Neural cell (in vitro differentiated cells): ENCODE data around the gene ITGA1.

ENCODE experiments used
- CTCF ChIP-seq: fragments of 450-650 bp; IDR thresholded peaks from 2 replicates; pipeline ENCODE4 v1.5.1; 2014; ENCODE audit warnings: antibody characterized with exemption, mild to moderate bottlenecking, moderate library complexity; ENCODE audit not compliant: poor library complexity, severe bottlenecking
- EP300 ChIP-seq: fragments of 450-650 bp; conservative IDR thresholded peaks from 2 replicates; pipeline ENCODE4 v1.6.1; 2014; ENCODE audit warnings: antibody characterized with exemption, mild to moderate bottlenecking, moderate library complexity; ENCODE audit not compliant: poor library complexity, severe bottlenecking
- EZH2 ChIP-seq: fragments of 200-600, 300-800 bp; shearing (Covaris generic), sonication (generic); IDR thresholded peaks from 2 replicates; pipeline ENCODE4 v1.6.1; 2014; ENCODE audit warnings: antibody characterized with exemption, low read length, borderline replicate concordance, mild to moderate bottlenecking; ENCODE audit not compliant: insufficient read depth, poor library complexity, severe bottlenecking
- MXI1 ChIP-seq: fragments of 450-650 bp; conservative IDR thresholded peaks from 2 replicates; pipeline ENCODE4 v1.6.1; 2014; ENCODE audit warnings: antibody characterized with exemption, mild to moderate bottlenecking; ENCODE audit not compliant: poor library complexity, severe bottlenecking
- RAD21 ChIP-seq: fragments of 450-650 bp; conservative IDR thresholded peaks from 2 replicates; pipeline ENCODE4 v1.6.1; 2014; ENCODE audit warnings: antibody characterized with exemption, mild to moderate bottlenecking, moderate library complexity
- REST ChIP-seq: IDR thresholded peaks from 2 replicates; pipeline ENCODE4 v1.6.1; 2012; ENCODE audit warnings: borderline replicate concordance
- SMC3 ChIP-seq: fragments of 450-650 bp; conservative IDR thresholded peaks from 2 replicates; pipeline ENCODE4 v1.6.1; 2014; ENCODE audit warnings: antibody characterized with exemption, mild to moderate bottlenecking, moderate library complexity; ENCODE audit not compliant: poor library complexity
- TAF1 ChIP-seq: IDR thresholded peaks from 2 replicates; pipeline ENCODE4 v1.6.1; 2012; ENCODE audit warnings: low read depth

DNA sequence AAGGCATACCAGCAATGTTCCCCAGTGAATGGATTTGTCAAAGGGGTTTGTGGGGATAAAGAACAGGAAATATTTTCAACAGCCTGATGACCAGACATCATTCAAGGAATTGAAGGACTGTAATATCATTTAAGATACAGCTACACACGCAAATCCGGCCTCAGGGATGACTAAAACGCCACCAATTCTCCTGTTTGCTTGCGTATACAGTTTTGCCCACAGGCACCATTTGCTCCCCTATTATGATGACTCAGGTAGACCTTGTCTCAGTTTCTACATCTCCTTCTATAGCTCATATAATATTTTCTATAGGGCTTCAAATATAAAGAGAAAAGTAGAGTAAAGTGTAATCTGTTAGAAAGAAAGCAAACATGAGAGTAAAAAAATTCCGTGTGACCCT, 29.7 kb upstream of the ITGA1 start:
- no peak for TF ChIP-seq SMC3
- no peak for TF ChIP-seq CTCF
- no peak for TF ChIP-seq EZH2
- TF ChIP-seq REST, result no peak
- TF ChIP-seq TAF1, result no peak
- no peak for TF ChIP-seq EP300
- TF ChIP-seq RAD21, result no peak
- no peak for TF ChIP-seq MXI1
